Aorta (tissue), 5 donors: Measurements from ENCODE around the gene OSBPL5. TPM values are rescaled to one million over a fixed set of nuclear protein-coding genes. Genes with fewer than 3 reads are reported as not detected.
"Not testable (repeated sequence)": the region's sequence is repeated elsewhere in the genome, so short reads cannot be mapped to it uniquely, and the experiment has no call there.

Experiments
- ATAC-seq: fragments of 200-7000 bp; cut with Tn5 transposase; one replicate; pipeline ENCODE4 v1.9.1; 2022; ENCODE audit warnings: moderate library complexity; ENCODE audit not compliant: low FRiP score
- DNase-seq, 2 donors: peaks; one replicate each; pipeline ENCODE4 v3.0.0-alpha.2; 2020
- H3K27ac ChIP-seq, 2 donors: one replicate each; pipeline ENCODE4 v1.5.1; 2013; ENCODE audit warnings: low read length in 2 of 2, mild to moderate bottlenecking in 2 of 2, moderate library complexity in 2 of 2, control low read depth in 1 of 2, inconsistent platforms in 1 of 2, low read depth in 1 of 2
- H3K27me3 ChIP-seq, 2 donors: one replicate each; pipeline ENCODE4 v1.6.1; 2013; ENCODE audit warnings: control low read depth in 1 of 2, low read length in 1 of 2, mild to moderate bottlenecking in 1 of 2, moderate library complexity in 1 of 2; ENCODE audit not compliant: insufficient read depth in 2 of 2, control insufficient read depth in 1 of 2
- H3K36me3 ChIP-seq, 2 donors: one replicate each; pipeline ENCODE4 v1.6.1; 2013; ENCODE audit warnings: control low read depth in 1 of 2, low read length in 1 of 2, mild to moderate bottlenecking in 1 of 2; ENCODE audit not compliant: insufficient read depth in 2 of 2, control insufficient read depth in 1 of 2
- H3K4me1 ChIP-seq, 2 donors: one replicate each; pipeline ENCODE4 v1.6.1; 2013; ENCODE audit warnings: low read length in 2 of 2, control low read depth in 1 of 2, mild to moderate bottlenecking in 1 of 2, moderate library complexity in 1 of 2; ENCODE audit not compliant: insufficient read depth in 2 of 2, control insufficient read depth in 1 of 2
- H3K4me3 ChIP-seq, 2 donors: one replicate each; pipeline ENCODE4 v1.5.1; 2013; ENCODE audit warnings: low read length in 2 of 2, control low read depth in 1 of 2, mild to moderate bottlenecking in 1 of 2
- H3K9me3 ChIP-seq: one replicate; pipeline ENCODE4 v1.6.1; 2013; ENCODE audit warnings: mild to moderate bottlenecking, low read length; ENCODE audit not compliant: control insufficient read depth
- WGBS, 2 donors: extraction: QIAGEN DNeasy Blood & Tissue Kit; methylation state at CpG; one replicate each; pipeline ENCODE4 v1.1.7; 2013; 5-methylcytosine and 5-hydroxymethylcytosine counted together
- intact Hi-C, 2 donors: fragments of 100-400 bp; cut with DNase I; formaldehyde crosslinking; loops; one replicate each; pipeline versions ENCODE4 v1.14.2 to v1.15.0; 2022
- polyA plus RNA-seq, 2 donors: library from polyadenylated mRNA; stranded (reverse); fragments of 200-250 nt; gene quantifications; one replicate each; pipeline ENCODE4 v1.2.3, GENCODE V29; 2013
- total RNA-seq, 2 donors: library from RNA; stranded (reverse); fragmentation: NEBNext Ultra II Directional; extraction: Animal tissue kit (Norgen Biotek cat#: 25700); gene quantifications; one replicate each; pipeline ENCODE4 v1.2.1, GENCODE V29; 2021
- donor health status: healthy with polysubstance abuse.
- donor health status: Bipolar disorder and iron deficiency.
- donor health status: DM: no; HTN: no; CAD: no.
- donor health status: DM: no; HTN: no; CAD: no.
- donor health status: DM: yes; HTN: yes; CAD: no.

The OSBPL5 gene
- total and polyA plus RNA-seq, 4 donors, result 11.9 to 69.1 (median 56.2) TPM

- DNase-seq (peak; percentile 77 to 88), ATAC-seq (peak; percentile 72)
- Histone ChIP-seq H3K9me3 (no peaks in the 10 kb centered on the region), H3K27ac (peak overlapping the region; percentile 29 to 42), H3K27me3 (no peaks in the 10 kb centered on the region), H3K4me1 (no peaks in the 10 kb centered on the region), H3K36me3 (no peaks in the 10 kb centered on the region), H3K4me3 (no peak overlapping the region)
- intact Hi-C loops, result no loop called here
- WGBS, 2 donors, result 1 to 2% methylated on average over 31 of the region's 31 CpGs
These were observed 4.3 kb upstream of the OSBPL5 start for GRCh38 chr11:3169255-3170043.

DNA sequence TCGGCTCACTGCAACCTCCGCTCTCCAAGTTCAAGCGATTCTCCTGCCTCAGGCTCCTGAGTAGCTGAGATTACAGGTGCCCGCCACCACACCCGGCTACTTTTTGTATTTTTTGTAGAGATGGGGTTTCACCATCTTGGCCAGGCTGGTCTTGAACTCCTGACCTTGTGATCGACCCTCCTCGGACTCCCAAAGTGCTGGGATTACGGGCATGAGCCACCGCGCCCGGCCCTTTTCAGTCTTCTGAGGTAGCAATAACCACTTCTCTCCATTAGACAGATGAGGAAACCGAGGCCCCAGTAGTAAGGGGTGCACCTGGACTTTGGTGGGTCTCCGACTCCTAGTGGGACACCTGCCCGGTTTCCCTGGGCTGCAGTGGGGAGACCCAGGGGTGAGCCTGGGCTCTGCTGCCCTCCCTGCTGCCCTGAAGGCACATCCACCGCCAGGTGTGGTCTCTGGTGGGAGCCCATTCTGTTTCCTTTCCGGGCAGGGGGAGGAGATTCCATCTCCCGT is 3.7 kb upstream of the OSBPL5 start:
- H3K27me3 ChIP-seq, H3K4me1 ChIP-seq, intact Hi-C loops, ATAC-seq, H3K9me3 ChIP-seq, H3K36me3 ChIP-seq, H3K4me3 ChIP-seq: not testable (repeated sequence)
- peak; percentile 37 to 71 for DNase-seq
- H3K27ac ChIP-seq, result peak overlapping the region in 1 of 2 donors; percentile 42
- 76 to 78% methylated on average over 17 of the region's 17 CpGs for WGBS, 2 donors

- H3K36me3 ChIP-seq, result no peaks in the 10 kb centered on the region
- ATAC-seq, result no peak
- H3K27ac ChIP-seq, result no peak overlapping the region
- intact Hi-C loops, result no loop called here
- H3K27me3 ChIP-seq, result no peaks in the 10 kb centered on the region
- DNase-seq, result peak; percentile 29 to 57
- 85 to 88% methylated on average over 20 of the region's 20 CpGs for WGBS, 2 donors
- no peaks in the 10 kb centered on the region for H3K4me1 ChIP-seq
- H3K9me3 ChIP-seq, result no peaks in the 10 kb centered on the region
- no peak overlapping the region for H3K4me3 ChIP-seq
These were observed 2.3 kb upstream of the OSBPL5 start for GRCh38 chr11:3167143-3168119.

GRCh38 chr11:3166268-3167142 is 1.4 kb upstream of the OSBPL5 start:
- no peak for ATAC-seq
- Histone ChIP-seq H3K4me1 (no peaks in the 10 kb centered on the region), H3K27ac (no peak overlapping the region), H3K9me3 (no peaks in the 10 kb centered on the region), H3K27me3 (no peaks in the 10 kb centered on the region), H3K4me3 (no peak overlapping the region), H3K36me3 (no peaks in the 10 kb centered on the region)
- peak; percentile 44 to 45 for DNase-seq
- 93 to 96% methylated on average over 25 of the region's 25 CpGs for WGBS, 2 donors
- intact Hi-C loops, result no loop called here

GRCh38 chr11:3165916-3166267 is 782 bp upstream of the OSBPL5 start:
- DNase-seq, result peak; percentile 29 to 70
- WGBS, 2 donors, result 80 to 84% methylated on average over 5 of the region's 5 CpGs
- ATAC-seq, result no peak
- intact Hi-C loops, result no loop called here
- Histone ChIP-seq H3K4me3 (no peak overlapping the region), H3K27me3 (no peaks in the 10 kb centered on the region), H3K36me3 (no peaks in the 10 kb centered on the region), H3K4me1 (no peaks in the 10 kb centered on the region), H3K27ac (no peak overlapping the region), H3K9me3 (no peaks in the 10 kb centered on the region)

- peak overlapping the region; percentile 80 to 86 for H3K4me3 ChIP-seq
- peak overlapping the region in 1 of 2 donors; percentile 49 for H3K27ac ChIP-seq
- intact Hi-C loops, result no loop called here
- no peaks in the 10 kb centered on the region for H3K27me3 ChIP-seq
- no peaks in the 10 kb centered on the region for H3K4me1 ChIP-seq
- H3K36me3 ChIP-seq, result no peaks in the 10 kb centered on the region
- 0 to 1% methylated on average over 33 to 46 of the region's 46 CpGs for WGBS, 2 donors
- no peaks in the 10 kb centered on the region for H3K9me3 ChIP-seq
- no peak for ATAC-seq
- peak; percentile 44 to 78 for DNase-seq
These were observed 458 bp downstream of the OSBPL5 start for GRCh38 chr11:3164552-3165151.

GRCh38 chr11:3164138-3164551 is 965 bp downstream of the OSBPL5 start:
- Histone ChIP-seq H3K4me1 (no peaks in the 10 kb centered on the region), H3K36me3 (no peaks in the 10 kb centered on the region), H3K27me3 (no peaks in the 10 kb centered on the region), H3K4me3 (peak overlapping the region; percentile 80 to 86), H3K27ac (peak overlapping the region in 1 of 2 donors; percentile 49), H3K9me3 (no peaks in the 10 kb centered on the region)
- intact Hi-C loops, result no loop called here
- ATAC-seq (no peak), DNase-seq (peak; percentile 50 to 77)
- 0 to 3% methylated on average over 7 to 13 of the region's 13 CpGs for WGBS, 2 donors
